Testis (tissue), 2 donors: Measurements from ENCODE around the gene PCSK2.

Experiments
- CTCF ChIP-seq, 3 experiments: fragments of 450-650 bp in 2 of 3; fragments of 200-600 bp in 1 of 3; sonication (generic) in 1 of 3; IDR thresholded peaks; one replicate each; pipeline ENCODE4 v1.5.1; 2016 to 2019; ENCODE audit warnings: antibody characterized with exemption in 3 of 3, mild to moderate bottlenecking in 2 of 3, moderate library complexity in 1 of 3
- POLR2A ChIP-seq: fragments of 450-650 bp; IDR thresholded peaks from one replicate; pipeline ENCODE4 v1.6.1; 2017; ENCODE audit warnings: antibody characterized with exemption, mild to moderate bottlenecking, moderate library complexity

GRCh38 chr20:17498641-17499040, 271.8 kb downstream of the PCSK2 start:
- TF ChIP-seq CTCF (IDR thresholded peaks at IDR 0.05) (no peak), POLR2A (no peak)
